Measurements from ENCODE around the gene FGF5.
"Not testable (repeated sequence)": the region's sequence is repeated elsewhere in the genome, so short reads cannot be mapped to it uniquely, and the experiment has no call there.

The FGF5 gene

GRCh38 chr4:80301884-80302283 is 35.4 kb downstream of the FGF5 start:
- no peak for DNase-seq

- no peak for DNase-seq
These were observed 36.3 kb downstream of the FGF5 start for GRCh38 chr4:80302616-80303223.

GRCh38 chr4:80305466-80305865 is 39.0 kb downstream of the FGF5 start:
- no peak for DNase-seq

- DNase-seq = no peak
These were observed 39.8 kb downstream of the FGF5 start for GRCh38 chr4:80306260-80306659.

GRCh38 chr4:80307183-80307735 is 40.8 kb downstream of the FGF5 start:
- DNase-seq = no peak

- no peak for DNase-seq
These were observed 41.5 kb downstream of the FGF5 start for GRCh38 chr4:80307774-80308465.

- no peak for DNase-seq
These were observed 42.0 kb downstream of the FGF5 start for GRCh38 chr4:80308466-80308822.

- DNase-seq = no peak
These were observed 43.0 kb downstream of the FGF5 start for GRCh38 chr4:80309294-80310004.

- DNase-seq = no peak
These were observed 44.7 kb downstream of the FGF5 start for GRCh38 chr4:80311130-80311529.

GRCh38 chr4:80312124-80312523 is 45.7 kb downstream of the FGF5 start:
- no peak for DNase-seq

- DNase-seq = no peak
These were observed 47.2 kb downstream of the FGF5 start for GRCh38 chr4:80313627-80314026.

GRCh38 chr4:80315848-80316247 is 49.4 kb downstream of the FGF5 start:
- not testable (repeated sequence) for DNase-seq

- no peak for DNase-seq
These were observed 54.9 kb downstream of the FGF5 start for GRCh38 chr4:80321341-80321740.

GRCh38 chr4:80321776-80322175 is 55.3 kb downstream of the FGF5 start:
- no peak for DNase-seq

- DNase-seq = no peak
These were observed 56.3 kb downstream of the FGF5 start for GRCh38 chr4:80322716-80323115.

- DNase-seq = no peak
These were observed 57.7 kb downstream of the FGF5 start for GRCh38 chr4:80324171-80324570.

GRCh38 chr4:80331693-80332092 is 65.2 kb downstream of the FGF5 start:
- no peak for DNase-seq

- no peak for DNase-seq
These were observed 66.7 kb downstream of the FGF5 start for GRCh38 chr4:80333121-80333520.

- DNase-seq = no peak
These were observed 68.1 kb downstream of the FGF5 start for GRCh38 chr4:80334568-80334967.

GRCh38 chr4:80335226-80335553 is 68.7 kb downstream of the FGF5 start:
- DNase-seq = no peak

- DNase-seq = peak; percentile 64
These were observed 69.3 kb downstream of the FGF5 start, which contains the start of gene CFAP299 for GRCh38 chr4:80335554-80336358. TSS of gene CFAP299 (plus strand) at chr4:80335730.

GRCh38 chr4:80336582-80336981 is 70.1 kb downstream of the FGF5 start:
- no peak for DNase-seq

- no peak for DNase-seq
These were observed 73.6 kb downstream of the FGF5 start for GRCh38 chr4:80340036-80340435.
